ENCODE data around the gene KTN1.
A peak's percentile ranks its signal among the peaks of the same experiment; 100 is the strongest.

The KTN1 gene

GRCh38 chr14:55713486-55713885, 133.5 kb downstream of the KTN1 start:
- no peak for DNase-seq (ENCODE audit: low read depth)

GRCh38 chr14:55715889-55716288, 135.9 kb downstream of the KTN1 start:
- no peak for DNase-seq (ENCODE audit: low read depth)

GRCh38 chr14:55717621-55718020, 137.6 kb downstream of the KTN1 start:
- DNase-seq (ENCODE audit: low read depth) = no peak

GRCh38 chr14:55718551-55718950, 138.5 kb downstream of the KTN1 start:
- DNase-seq (ENCODE audit: low read depth) = no peak

- DNase-seq (ENCODE audit: low read depth) = no peak
These were observed 140.8 kb downstream of the KTN1 start for GRCh38 chr14:55720796-55721195.

GRCh38 chr14:55721353-55721752, 141.3 kb downstream of the KTN1 start:
- no peak for DNase-seq (ENCODE audit: low read depth)

GRCh38 chr14:55722054-55722453, 142.0 kb downstream of the KTN1 start:
- no peak for DNase-seq (ENCODE audit: low read depth)

- no peak for DNase-seq (ENCODE audit: low read depth)
These were observed 144.7 kb downstream of the KTN1 start for GRCh38 chr14:55724736-55725135.

- DNase-seq (ENCODE audit: low read depth) = no peak
These were observed 150.7 kb downstream of the KTN1 start for GRCh38 chr14:55730592-55731310.

- DNase-seq (ENCODE audit: low read depth) = no peak
These were observed 151.4 kb downstream of the KTN1 start for GRCh38 chr14:55731311-55731872.

GRCh38 chr14:55731881-55732498, 152.0 kb downstream of the KTN1 start:
- peak; percentile 27 for DNase-seq (ENCODE audit: low read depth)

- DNase-seq (ENCODE audit: low read depth) = no peak
These were observed 153.6 kb downstream of the KTN1 start for GRCh38 chr14:55733599-55733998.
